Esophagus muscularis mucosa (tissue), 4 donors: ENCODE measurements around the gene SEPTIN7. TPM values are rescaled to one million over a fixed set of nuclear protein-coding genes. Genes with fewer than 3 reads are reported as not detected.

ENCODE experiments used
- DNase-seq: peaks from one replicate; pipeline ENCODE4 v3.0.0-alpha.2; 2017; ENCODE audit errors: extremely low spot score
- H3K27ac ChIP-seq, 4 donors: fragments of 200-600 bp; sonication (generic); replicated peaks in 1 of 4; 1 replicate in 3 of 4; 2 replicates in 1 of 4; pipeline ENCODE4 v1.5.1; 2016 to 2019; ENCODE audit warnings: mild to moderate bottlenecking in 1 of 4
- H3K27me3 ChIP-seq, 4 donors: fragments of 200-600 bp; sonication (generic); one replicate each; pipeline versions ENCODE4 v1.5.1 to v1.6.0; 2016 to 2019
- H3K36me3 ChIP-seq, 4 donors: fragments of 200-600 bp; sonication (generic); one replicate each; pipeline ENCODE4 v1.5.1; 2016 to 2019
- H3K4me1 ChIP-seq, 4 donors: fragments of 200-600 bp; sonication (generic); one replicate each; pipeline ENCODE4 v1.5.1; 2016 to 2019
- H3K4me3 ChIP-seq, 4 donors: fragments of 200-600 bp; sonication (generic); 1 replicate in 2 of 4; 2 replicates in 2 of 4; pipeline ENCODE4 v1.5.1; 2016 to 2019; ENCODE audit warnings: mild to moderate bottlenecking in 4 of 4, moderate library complexity in 1 of 4
- H3K9me3 ChIP-seq, 4 donors: fragments of 200-600 bp; sonication (generic); 1 replicate in 3 of 4; 2 replicates in 1 of 4; pipeline ENCODE4 v1.5.1; 2016 to 2019
- CTCF ChIP-seq, 3 experiments: fragments of 200-600 bp in 2 of 3; fragments of 450-650 bp in 1 of 3; sonication (generic) in 2 of 3; IDR thresholded peaks; one replicate each; pipeline ENCODE4 v1.5.1; 2017 to 2019; ENCODE audit warnings: antibody characterized with exemption in 3 of 3, mild to moderate bottlenecking in 2 of 3, moderate library complexity in 1 of 3
- EP300 ChIP-seq: sonication (generic); formaldehyde crosslinking; IDR thresholded peaks from one replicate; pipeline ENCODE4 v1.6.1; 2017; ENCODE audit warnings: antibody characterized with exemption
- POLR2A ChIP-seq: fragments of 450-650 bp; IDR thresholded peaks from one replicate; pipeline ENCODE4 v1.6.1; 2017; ENCODE audit warnings: antibody characterized with exemption, moderate library complexity, mild to moderate bottlenecking, low read depth
- POLR2AphosphoS5 ChIP-seq, 2 donors: sonication (generic); formaldehyde crosslinking; IDR thresholded peaks; one replicate each; pipeline ENCODE4 v1.6.1; 2017; ENCODE audit warnings: antibody characterized with exemption in 2 of 2
- WGBS: methylation state at CpG from one replicate; pipeline ENCODE4 v1.1.5; 2018; 5-methylcytosine and 5-hydroxymethylcytosine counted together
- intact Hi-C: fragments of 100-400 bp; cut with DNase I; formaldehyde crosslinking; loops from one replicate; pipeline ENCODE4 v1.15.1; 2023
- total RNA-seq, 4 donors: library from RNA; depleted of rRNA; stranded (reverse); fragments of >200 nt; gene quantifications; one replicate each; pipeline versions ENCODE4 v1.1.0 to v1.2.1, GENCODE V29; 2016

SEPTIN7 gene
- total RNA-seq, 4 donors from 2014 or later: 262 to 353 (median 300) TPM

DNA sequence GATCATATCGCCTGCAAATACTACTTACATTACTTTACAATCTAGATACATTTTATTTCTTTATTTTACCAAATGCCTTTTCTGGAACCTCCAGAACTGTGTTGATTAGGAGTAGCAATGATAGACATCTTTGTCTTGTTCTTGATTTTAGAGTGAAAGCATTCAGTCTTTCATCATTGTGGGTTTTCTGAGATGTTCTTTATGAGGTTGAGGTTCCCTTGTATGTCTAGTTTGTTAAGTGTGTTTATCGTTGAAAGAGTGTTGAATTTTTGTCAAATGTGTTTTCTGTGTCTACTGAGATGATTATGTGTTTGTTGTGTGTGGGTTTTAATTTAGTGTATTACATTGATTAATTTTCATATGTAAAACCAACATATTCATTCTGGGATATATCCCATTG is 17.1 kb downstream of the SEPTIN7 start:
- intact Hi-C loops: no loop called here
- 98% methylated on average over 2 of the region's 2 CpGs for WGBS
- Histone ChIP-seq H3K4me3 (no peak overlapping the region), H3K27me3 (no peaks in the 10 kb centered on the region), H3K4me1 (peaks cover 3 to 19% (median 12%) of the 10 kb centered on the region in 4 donors), H3K27ac (no peak overlapping the region), H3K9me3 (peaks cover 0 to 10% (median 0%) of the 10 kb centered on the region in 4 donors), H3K36me3 (no peaks in the 10 kb centered on the region)
- no peak for DNase-seq
- TF ChIP-seq POLR2AphosphoS5 (IDR thresholded peaks at IDR 0.05): no peak
- TF ChIP-seq CTCF (IDR thresholded peaks at IDR 0.05): no peak
- TF ChIP-seq EP300: no peak
- TF ChIP-seq POLR2A: no peak

DNA sequence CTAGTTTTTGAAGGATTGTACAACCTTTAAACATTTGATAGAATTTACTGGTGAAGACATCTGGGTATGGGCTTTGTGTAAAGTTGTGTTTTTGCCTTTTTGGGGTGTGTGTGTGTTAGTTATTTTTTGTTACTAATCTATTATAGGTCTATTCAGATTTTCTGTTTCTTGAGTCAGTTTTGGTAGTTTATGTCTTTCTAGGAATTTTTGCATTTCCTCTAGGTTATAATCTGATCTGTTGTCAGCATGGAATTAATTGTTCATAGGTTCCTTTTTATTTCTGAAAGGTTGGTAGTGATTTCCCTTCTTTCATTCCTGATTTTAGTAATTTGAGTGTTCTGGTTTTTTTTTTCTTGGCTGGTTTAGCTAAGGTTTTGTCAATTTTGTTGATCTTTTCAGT is 17.7 kb downstream of the SEPTIN7 start:
- H3K27ac ChIP-seq: no peak overlapping the region
- H3K4me3 ChIP-seq: no peak overlapping the region
- intact Hi-C loops: no loop called here
- no peak for TF ChIP-seq POLR2A
- TF ChIP-seq POLR2AphosphoS5 (IDR thresholded peaks at IDR 0.05): no peak
- TF ChIP-seq EP300: no peak
- no peak for TF ChIP-seq CTCF (IDR thresholded peaks at IDR 0.05)
- peaks cover 0 to 10% (median 0%) of the 10 kb centered on the region in 4 donors for H3K9me3 ChIP-seq
- peaks cover 2 to 19% (median 12%) of the 10 kb centered on the region in 4 donors for H3K4me1 ChIP-seq
- DNase-seq: no peak
- no peaks in the 10 kb centered on the region for H3K36me3 ChIP-seq
- no peaks in the 10 kb centered on the region for H3K27me3 ChIP-seq

DNA sequence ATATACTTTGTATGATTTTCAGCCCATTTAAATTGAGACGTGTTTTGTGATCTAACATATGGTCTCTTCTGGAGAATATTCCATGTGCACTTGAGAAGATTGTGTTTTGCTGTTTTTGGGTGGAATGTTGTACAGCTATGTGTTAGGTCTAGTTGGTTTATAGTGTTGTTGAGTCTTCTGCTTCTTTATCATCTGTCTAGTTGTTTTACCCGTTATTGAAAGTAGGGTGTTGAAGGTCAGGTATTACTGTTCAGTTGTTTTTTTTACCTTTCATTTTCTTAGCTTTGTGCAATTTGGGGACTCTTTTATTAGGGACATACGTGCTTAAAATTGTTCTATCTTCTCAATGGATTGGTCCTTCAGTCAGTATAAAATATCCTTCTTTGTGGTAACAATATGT is 18.5 kb downstream of the SEPTIN7 start:
- intact Hi-C loops: no loop called here

DNA sequence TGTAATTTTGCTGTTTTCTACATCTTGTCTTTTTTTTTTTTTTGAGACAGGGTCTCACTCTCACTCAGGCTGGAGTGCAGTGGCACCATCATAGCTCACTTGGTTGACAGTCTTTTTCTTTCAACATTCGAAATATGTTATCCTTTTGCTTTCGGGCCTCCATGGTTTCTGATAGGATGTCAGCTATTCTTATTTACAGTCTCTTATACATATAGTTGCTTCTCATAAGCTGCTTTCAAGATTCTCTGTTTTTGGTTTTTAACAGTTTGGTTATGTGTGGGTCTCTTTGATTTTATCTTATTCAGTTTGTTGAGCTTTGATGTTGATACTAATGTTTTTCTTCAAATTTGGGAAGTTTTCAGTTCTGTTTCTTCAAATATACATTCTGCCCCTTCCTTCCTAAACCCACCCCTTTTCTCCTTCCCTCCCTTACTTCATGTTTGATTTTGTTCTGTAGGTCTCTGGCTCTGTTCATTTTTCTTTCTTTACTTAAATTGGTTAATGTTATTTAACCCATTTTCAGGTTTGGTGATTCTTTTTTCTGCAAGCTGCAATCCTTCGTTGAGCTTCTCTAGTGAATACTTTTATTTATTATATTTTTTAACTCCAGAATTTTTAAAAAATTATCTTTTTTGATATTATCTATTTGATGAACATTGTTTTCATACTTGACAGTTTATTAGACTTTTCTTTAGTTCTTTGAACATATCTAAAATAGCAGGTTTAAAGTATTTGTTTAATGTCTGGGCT is 19.3 kb downstream of the SEPTIN7 start:
- 78% methylated on average over 3 of the region's 3 CpGs for WGBS
- no peak overlapping the region for H3K4me3 ChIP-seq
- H3K9me3 ChIP-seq: peaks cover 0 to 10% (median 0%) of the 10 kb centered on the region in 4 donors
- no peaks in the 10 kb centered on the region for H3K36me3 ChIP-seq
- peaks cover 11 to 28% (median 24%) of the 10 kb centered on the region in 4 donors for H3K4me1 ChIP-seq
- DNase-seq: no peak
- no peak overlapping the region for H3K27ac ChIP-seq
- intact Hi-C loops: no loop called here
- no peak for TF ChIP-seq POLR2A
- no peak for TF ChIP-seq CTCF (IDR thresholded peaks at IDR 0.05)
- TF ChIP-seq EP300: no peak
- TF ChIP-seq POLR2AphosphoS5 (IDR thresholded peaks at IDR 0.05): no peak
- H3K27me3 ChIP-seq: no peaks in the 10 kb centered on the region

More for the DNA sequence above, 18.5 kb downstream of the SEPTIN7 start:
- peaks cover 10 to 20% (median 17%) of the 10 kb centered on the region in 4 donors for H3K4me1 ChIP-seq
- H3K4me3 ChIP-seq: no peak overlapping the region
- 71% methylated on average over 3 of the region's 3 CpGs for WGBS
- H3K27ac ChIP-seq: no peak overlapping the region
- no peak for DNase-seq
- no peaks in the 10 kb centered on the region for H3K27me3 ChIP-seq
- no peak for TF ChIP-seq CTCF (IDR thresholded peaks at IDR 0.05)
- no peak for TF ChIP-seq POLR2AphosphoS5 (IDR thresholded peaks at IDR 0.05)
- no peak for TF ChIP-seq EP300
- TF ChIP-seq POLR2A: no peak
- H3K36me3 ChIP-seq: no peaks in the 10 kb centered on the region
- peaks cover 0 to 10% (median 0%) of the 10 kb centered on the region in 4 donors for H3K9me3 ChIP-seq

DNA sequence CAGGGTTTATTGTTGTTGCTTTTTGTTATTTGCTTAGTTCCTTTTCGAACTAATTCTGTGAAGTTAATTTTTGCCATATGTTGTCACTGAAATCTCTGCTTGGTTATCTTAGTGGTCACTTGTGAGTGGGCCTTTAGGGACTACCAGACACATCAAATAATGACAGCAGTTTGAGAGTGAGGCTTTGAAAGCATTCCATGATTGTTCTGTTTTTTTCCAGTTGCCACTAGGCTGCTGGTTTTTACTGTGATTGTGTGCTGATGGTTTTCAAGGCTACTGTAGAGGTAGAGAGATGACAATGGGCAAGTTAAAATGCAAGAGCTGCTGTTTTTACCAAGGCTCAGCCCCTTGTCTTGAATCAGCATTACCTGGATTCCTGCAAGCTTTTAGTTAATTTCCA is 20.0 kb downstream of the SEPTIN7 start:
- Histone ChIP-seq H3K4me1 (peaks cover 16 to 35% (median 30%) of the 10 kb centered on the region in 4 donors), H3K36me3 (no peaks in the 10 kb centered on the region), H3K27ac (no peak overlapping the region), H3K27me3 (no peaks in the 10 kb centered on the region), H3K4me3 (no peak overlapping the region), H3K9me3 (peaks cover 0 to 10% (median 0%) of the 10 kb centered on the region in 4 donors)
- WGBS: 89% methylated on average over 1 of the region's 1 CpG
- intact Hi-C loops: no loop called here
- TF ChIP-seq POLR2AphosphoS5 (IDR thresholded peaks at IDR 0.05): no peak
- no peak for TF ChIP-seq CTCF (IDR thresholded peaks at IDR 0.05)
- no peak for TF ChIP-seq EP300
- TF ChIP-seq POLR2A: no peak
- DNase-seq: no peak
